OCI-LY1 (cell line): Measurements from ENCODE around the gene PTS.

ENCODE experiments used
- H2AFZ ChIP-seq: fragments of 200-600 bp; sonication (generic), shearing (Covaris generic); 2 replicates; pipeline ENCODE4 v1.6.0; 2014; ENCODE audit warnings: antibody characterized with exemption, mild to moderate bottlenecking, low read length
- H3F3A ChIP-seq: fragments of 200-600 bp; sonication (generic), shearing (Covaris generic); 2 replicates; pipeline ENCODE4 v1.6.0; 2014; ENCODE audit warnings: mild to moderate bottlenecking, antibody characterized with exemption, low read length, moderate library complexity; ENCODE audit not compliant: insufficient read depth
- H3K27ac ChIP-seq: fragments of 200-600 bp; sonication (generic); 2 replicates; pipeline ENCODE4 v1.5.1; 2014; ENCODE audit warnings: low read length, mixed run types, mild to moderate bottlenecking, low read depth; ENCODE audit not compliant: poor library complexity, severe bottlenecking
- H3K27me3 ChIP-seq: fragments of 200-600 bp; sonication (generic); 2 replicates; pipeline ENCODE4 v1.6.0; 2014; ENCODE audit warnings: antibody characterized with exemption, mild to moderate bottlenecking, low read length, moderate library complexity; ENCODE audit not compliant: insufficient read depth
- H3K36me3 ChIP-seq: fragments of 200-600 bp; sonication (generic); 2 replicates; pipeline ENCODE4 v1.6.1; 2014; ENCODE audit warnings: mild to moderate bottlenecking, antibody characterized with exemption, low read length, moderate library complexity, mixed read lengths; ENCODE audit not compliant: insufficient read depth
- H3K4me1 ChIP-seq: fragments of 200-600 bp; sonication (generic); 2 replicates; pipeline ENCODE4 v1.5.1; 2014; ENCODE audit warnings: mild to moderate bottlenecking, low read length, moderate library complexity; ENCODE audit not compliant: insufficient read depth, severe bottlenecking
- H3K4me2 ChIP-seq: fragments of 200-600 bp; sonication (generic), shearing (Covaris generic); 2 replicates; pipeline ENCODE4 v1.6.1; 2014; ENCODE audit warnings: low read length
- H3K4me3 ChIP-seq: fragments of 200-600 bp; sonication (generic); 2 replicates; pipeline ENCODE4 v1.5.1; 2014; ENCODE audit warnings: low read length, low read depth, mild to moderate bottlenecking, mixed read lengths; ENCODE audit not compliant: poor library complexity, severe bottlenecking
- H3K79me2 ChIP-seq: fragments of 200-600 bp; shearing (Covaris generic); 2 replicates; pipeline ENCODE4 v1.6.1; 2016; ENCODE audit warnings: mixed run types, low read length, mixed read lengths; ENCODE audit not compliant: insufficient read depth
- H3K9ac ChIP-seq: fragments of 200-600 bp; sonication (generic), shearing (Covaris generic); 2 replicates; pipeline ENCODE4 v1.6.1; 2014; ENCODE audit warnings: mild to moderate bottlenecking, low read length, mixed read lengths
- H3K9me2 ChIP-seq: fragments of 200-600 bp; sonication (generic), shearing (Covaris generic); 2 replicates; pipeline ENCODE4 v1.6.1; 2014; ENCODE audit warnings: low read depth, mild to moderate bottlenecking, low read length, mixed read lengths
- H3K9me3 ChIP-seq: fragments of 200-600 bp; shearing (Covaris generic); 2 replicates; pipeline ENCODE4 v1.6.1; 2014; ENCODE audit warnings: low read length, mixed read lengths
- H4K20me1 ChIP-seq: fragments of 200-600 bp; sonication (generic), shearing (Covaris generic); 2 replicates; pipeline ENCODE4 v1.6.0; 2016; ENCODE audit warnings: mild to moderate bottlenecking, low read length; ENCODE audit not compliant: insufficient read depth
- CTCF ChIP-seq: fragments of 200-600 bp; sonication (generic), shearing (Covaris generic); IDR thresholded peaks from 2 replicates; pipeline ENCODE4 v1.5.1; 2017; ENCODE audit warnings: mild to moderate bottlenecking, antibody characterized with exemption, low read length, moderate library complexity, mixed read lengths
- EZH2 ChIP-seq: fragments of 200-600 bp; sonication (generic), shearing (Covaris generic); IDR thresholded peaks from 2 replicates; pipeline ENCODE4 v1.8.0; 2017; ENCODE audit warnings: borderline replicate concordance, mixed run types, mild to moderate bottlenecking, antibody characterized with exemption, low read length, moderate library complexity, mixed read lengths

PTS gene

GRCh38 chr11:112248201-112248600 is 22.0 kb downstream of the PTS start:
- H3K27ac ChIP-seq, result no peak overlapping the region
- no peaks in the 10 kb centered on the region for H3K27me3 ChIP-seq
- no peaks in the 10 kb centered on the region for H3K4me1 ChIP-seq
- no peak overlapping the region for H3K4me2 ChIP-seq
- H3F3A ChIP-seq, result no peaks in the 10 kb centered on the region
- 0 out of 2 replicates have a peak, but pooled peaks cover 7% of the 10 kb centered on the region for H3K9me3 ChIP-seq
- no peak overlapping the region for H3K4me3 ChIP-seq
- H3K79me2 ChIP-seq, result no peaks in the 10 kb centered on the region
- H4K20me1 ChIP-seq, result no peaks in the 10 kb centered on the region
- no peak overlapping the region for H3K9ac ChIP-seq
- no peaks in the 10 kb centered on the region for H3K36me3 ChIP-seq
- no peaks in the 10 kb centered on the region for H3K9me2 ChIP-seq
- TF ChIP-seq CTCF, result no peak
- TF ChIP-seq EZH2, result no peak
- H2AFZ ChIP-seq, result no peak overlapping the region

GRCh38 chr11:112249871-112250610 is 23.8 kb downstream of the PTS start:
- Histone ChIP-seq H3K36me3 (no peaks in the 10 kb centered on the region), H3F3A (no peaks in the 10 kb centered on the region), H2AFZ (no peak overlapping the region), H3K9me3 (0 out of 2 replicates have a peak, but pooled peaks cover under 1% of the 10 kb centered on the region), H3K9ac (no peak overlapping the region), H3K27ac (no peak overlapping the region), H3K79me2 (no peaks in the 10 kb centered on the region), H3K4me3 (no peak overlapping the region), H3K27me3 (no peaks in the 10 kb centered on the region), H3K9me2 (no peaks in the 10 kb centered on the region), H4K20me1 (no peaks in the 10 kb centered on the region), H3K4me2 (no peak overlapping the region), H3K4me1 (no peaks in the 10 kb centered on the region)
- TF ChIP-seq CTCF, result no peak
- no peak for TF ChIP-seq EZH2

- H3K9ac ChIP-seq, result no peak overlapping the region
- H3F3A ChIP-seq, result no peaks in the 10 kb centered on the region
- no peaks in the 10 kb centered on the region for H4K20me1 ChIP-seq
- H3K79me2 ChIP-seq, result no peaks in the 10 kb centered on the region
- H3K27ac ChIP-seq, result no peak overlapping the region
- no peaks in the 10 kb centered on the region for H3K36me3 ChIP-seq
- no peak overlapping the region for H2AFZ ChIP-seq
- H3K4me1 ChIP-seq, result no peaks in the 10 kb centered on the region
- no peaks in the 10 kb centered on the region for H3K9me2 ChIP-seq
- H3K4me2 ChIP-seq, result no peak overlapping the region
- H3K27me3 ChIP-seq, result no peaks in the 10 kb centered on the region; the same call in 1 of the 2 replicates
- TF ChIP-seq CTCF (no peak), EZH2 (no peak)
- H3K9me3 ChIP-seq, result no peaks in the 10 kb centered on the region
- H3K4me3 ChIP-seq, result no peak overlapping the region
Observed at GRCh38 chr11:112253605-112254242, 27.5 kb downstream of the PTS start.
